Measurements from ENCODE around the gene GPSM3.
"Not testable (repeated sequence)": the region's sequence is repeated elsewhere in the genome, so short reads cannot be mapped to it uniquely, and the experiment has no call there.

The GPSM3 gene

GRCh38 chr6:32187009-32187709 lies 5.3 kb downstream of the GPSM3 start:
- no peak for DNase-seq (ENCODE audit: low spot score)

GRCh38 chr6:32186151-32186840 lies 6.1 kb downstream of the GPSM3 start:
- not testable (repeated sequence) for DNase-seq (ENCODE audit: low spot score)

- DNase-seq (ENCODE audit: low spot score) = peak; percentile 76
These were observed 6.7 kb downstream of the GPSM3 start for GRCh38 chr6:32185681-32186131.

GRCh38 chr6:32184084-32184640 lies 8.3 kb downstream of the GPSM3 start, which contains the start of gene AGER:
Gene AGER, minus strand, starts transcription at chr6:32184253. Its CDS starts 31 bp downstream, at chr6:32184222.
- DNase-seq (ENCODE audit: low spot score) = no peak

- no peak for DNase-seq (ENCODE audit: low spot score)
These were observed 8.9 kb downstream of the GPSM3 start for GRCh38 chr6:32183483-32184083.

- DNase-seq (ENCODE audit: low spot score) = no peak
These were observed 9.4 kb downstream of the GPSM3 start for GRCh38 chr6:32183030-32183429.

GRCh38 chr6:32182555-32182981 lies 9.9 kb downstream of the GPSM3 start:
- no peak for DNase-seq (ENCODE audit: low spot score)

GRCh38 chr6:32181915-32182529 lies 10.4 kb downstream of the GPSM3 start:
- DNase-seq (ENCODE audit: low spot score) = no peak

GRCh38 chr6:32181148-32181702 lies 11.2 kb downstream of the GPSM3 start:
- no peak for DNase-seq (ENCODE audit: low spot score)

GRCh38 chr6:32179766-32180405 lies 12.6 kb downstream of the GPSM3 start:
- DNase-seq (ENCODE audit: low spot score) = no peak

GRCh38 chr6:32178547-32179440 lies 13.6 kb downstream of the GPSM3 start:
- DNase-seq (ENCODE audit: low spot score) = no peak

- peak; percentile 97 for DNase-seq (ENCODE audit: low spot score)
These were observed 14.5 kb downstream of the GPSM3 start, which contains the start of gene RNF5 for GRCh38 chr6:32177788-32178546. Gene RNF5, plus strand, starts transcription at chr6:32178405. Its CDS starts 107 bp downstream, at chr6:32178512.

- DNase-seq (ENCODE audit: low spot score) = no peak
These were observed 15.2 kb downstream of the GPSM3 start for GRCh38 chr6:32177183-32177787.

GRCh38 chr6:32176476-32177182 lies 15.8 kb downstream of the GPSM3 start:
- no peak for DNase-seq (ENCODE audit: low spot score)

- DNase-seq (ENCODE audit: low spot score) = peak; percentile 98
These were observed 16.6 kb downstream of the GPSM3 start, which contains the start of gene AGPAT1 for GRCh38 chr6:32175711-32176475. Gene AGPAT1, minus strand, starts transcription at chr6:32176084. Its CDS starts 4,588 bp downstream, at chr6:32171496.

GRCh38 chr6:32175322-32175710 lies 17.1 kb downstream of the GPSM3 start:
- DNase-seq (ENCODE audit: low spot score) = no peak

- no peak for DNase-seq (ENCODE audit: low spot score)
These were observed 18.0 kb downstream of the GPSM3 start for GRCh38 chr6:32174416-32174815.
